Panc1 (cell line): ENCODE data around the gene CDH23. TPM values are rescaled to one million over a fixed set of nuclear protein-coding genes. Genes with fewer than 3 reads are reported as not detected.

Source experiments
- ATAC-seq: fragments of 200-7000 bp; cut with Tn5 transposase; 2 replicates; pipeline ENCODE4 v1.9.1; 2020; ENCODE audit warnings: mild to moderate bottlenecking, moderate library complexity
- BruUV-seq: library from RNA; stranded (reverse); fragments of 400-500 nt; replicated peaks from 2 replicates; lab custom pipeline; 2021; lab: Mats Ljungman, UMichigan
- CTCF ChIA-PET: fragments of 300-600 bp; sonication (Branson Sonifier 250); formaldehyde crosslinking; loops from one replicate; lab custom pipeline; 2022; ENCODE audit warnings: antibody characterized with exemption; lab: Charles Lee
- POLR2A ChIA-PET: fragments of 300-600 bp; sonication (Branson Sonifier 250); formaldehyde crosslinking; loops from one replicate; lab custom pipeline; 2022; ENCODE audit warnings: antibody characterized with exemption; lab: Charles Lee
- DNase-seq: peaks from one replicate; pipeline ENCODE4 v3.0.0-alpha.2; 2010; ENCODE audit warnings: low read depth, low spot score
- H3K27ac ChIP-seq: 2 replicates; pipeline ENCODE4 v1.5.1; 2011; ENCODE audit warnings: mild to moderate bottlenecking, low read length, inconsistent platforms
- H3K27me3 ChIP-seq: fragments of 200-500 bp; sonication (Bioruptor generic); 2 replicates; pipeline ENCODE4 v1.6.0; 2014; ENCODE audit warnings: low read length, inconsistent platforms; ENCODE audit not compliant: control insufficient read depth, insufficient read depth
- H3K36me3 ChIP-seq: fragments of 200-500 bp; sonication (Bioruptor generic); 2 replicates; pipeline ENCODE4 v1.5.1; 2014; ENCODE audit warnings: inconsistent platforms, mild to moderate bottlenecking, low read length, moderate library complexity; ENCODE audit not compliant: control insufficient read depth, insufficient read depth
- H3K4me1 ChIP-seq: 2 replicates; pipeline ENCODE4 v1.5.1; 2011; ENCODE audit warnings: inconsistent platforms, mild to moderate bottlenecking, low read length, moderate library complexity; ENCODE audit not compliant: control insufficient read depth, insufficient read depth
- H3K4me3 ChIP-seq, 2 experiments: 2 replicates each; pipeline ENCODE4 v1.5.1; 2011 to 2012; ENCODE audit warnings: low read depth in 2 of 2, low read length in 2 of 2, mild to moderate bottlenecking in 2 of 2, inconsistent platforms in 1 of 2, moderate library complexity in 1 of 2
- H3K9me3 ChIP-seq: fragments of 200-500 bp; sonication (Bioruptor generic); 2 replicates; pipeline ENCODE4 v1.5.1; 2014; ENCODE audit warnings: low read depth, mild to moderate bottlenecking, inconsistent platforms, low read length, moderate library complexity; ENCODE audit not compliant: control insufficient read depth, insufficient read depth
- POLR2AphosphoS5 ChIP-seq: IDR thresholded peaks from 2 replicates; pipeline ENCODE4 v1.6.1; 2012; ENCODE audit warnings: mild to moderate bottlenecking, low read depth, low read length, moderate library complexity
- SIN3A ChIP-seq: IDR thresholded peaks from 2 replicates; pipeline ENCODE4 v1.6.1; 2012; ENCODE audit warnings: low read depth, mild to moderate bottlenecking, low read length, moderate library complexity, borderline replicate concordance; ENCODE audit not compliant: insufficient read depth
- TCF7L2 ChIP-seq: IDR thresholded peaks from 2 replicates; pipeline ENCODE4 v1.6.1; 2011; ENCODE audit warnings: mild to moderate bottlenecking, low read depth, low read length, inconsistent platforms
- in situ Hi-C: cut with HindIII; loops from 2 replicates; pipeline ENCODE4 v1.10.0; 2016; ENCODE audit warnings: low sequenced_read_pairs, low pct_unique_long_range_greater_than_20kb
- intact Hi-C: fragments of 100-400 bp; cut with micrococcal nuclease; formaldehyde crosslinking; loops from one replicate; pipeline ENCODE4 v1.10.0; 2022; ENCODE audit not compliant: unreplicated experiment
- total RNA-seq: library from RNA; stranded (reverse); gene quantifications from one replicate; pipeline ENCODE4 v1.2.1, GENCODE V29; 2021; ENCODE audit not compliant: unreplicated experiment
- TF ChIP-seq, protein P1 (sequence below): fragments of 450-650 bp; IDR thresholded peaks from 2 replicates; pipeline ENCODE4 v1.5.1; 2017; ENCODE audit warnings: mild to moderate bottlenecking
- TF ChIP-seq, protein P2 (sequence below), 2 experiments: IDR thresholded peaks; 2 replicates each; pipeline ENCODE4 v1.6.1; 2011 to 2012; ENCODE audit warnings: low read depth in 2 of 2, control low read depth in 1 of 2, low read length in 1 of 2, mild to moderate bottlenecking in 1 of 2, moderate library complexity in 1 of 2; ENCODE audit not compliant: insufficient read depth in 1 of 2

Gene CDH23
- total RNA-seq, 1 experiment from 2014 or later = 2.7 TPM

DNA sequence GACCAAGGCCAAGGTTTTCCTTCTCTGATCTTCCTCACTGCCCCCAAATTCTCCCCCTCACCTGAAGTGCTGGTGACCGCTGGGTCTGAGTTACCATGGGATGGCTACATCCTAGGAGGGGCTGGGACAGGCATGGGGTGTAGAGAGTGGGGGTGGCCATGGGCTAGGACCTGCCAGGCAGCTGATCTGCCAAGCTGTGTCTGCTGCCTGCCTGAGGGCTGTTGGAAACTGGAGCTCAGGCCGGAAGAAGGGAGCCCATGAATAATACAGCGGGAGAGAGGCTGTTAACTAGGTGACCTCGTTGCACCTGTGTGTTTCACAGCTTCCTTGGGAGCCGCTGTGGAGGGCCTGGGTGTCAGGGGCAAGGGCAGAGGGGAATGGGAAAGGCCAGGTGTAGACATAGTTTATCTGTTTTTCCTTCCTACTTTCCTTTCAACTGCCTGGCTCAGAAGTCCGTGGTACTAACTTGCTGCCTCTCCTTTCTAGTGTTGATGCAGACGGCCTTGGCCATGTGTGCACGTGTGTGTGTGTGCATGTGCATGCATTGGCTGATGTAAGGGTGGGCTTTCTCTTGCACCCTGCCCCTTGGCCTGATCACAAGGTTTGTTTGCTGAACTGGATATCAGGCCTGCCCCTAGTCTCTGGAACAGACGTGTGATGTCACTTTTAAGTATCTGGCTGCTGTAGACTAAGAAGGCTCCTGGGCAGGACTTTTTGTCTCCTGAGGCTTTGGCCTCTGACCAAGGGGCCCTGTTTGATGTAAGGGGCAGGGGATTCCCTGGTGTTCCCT lies 11.9 kb downstream of the CDH23 start:
- CTCF ChIA-PET = no interaction called here
- DNase-seq (no peak), ATAC-seq (no peak)
- Histone ChIP-seq H3K27me3 (no peaks in the 10 kb centered on the region; the same call in 1 of the 2 replicates), H3K4me3 (no peak overlapping the region), H3K36me3 (no peaks in the 10 kb centered on the region), H3K4me1 (no peaks in the 10 kb centered on the region), H3K27ac (no peak overlapping the region), H3K9me3 (peaks cover 14% of the 10 kb centered on the region; the same call in 1 of the 2 replicates)
- TF ChIP-seq, protein P1, sequence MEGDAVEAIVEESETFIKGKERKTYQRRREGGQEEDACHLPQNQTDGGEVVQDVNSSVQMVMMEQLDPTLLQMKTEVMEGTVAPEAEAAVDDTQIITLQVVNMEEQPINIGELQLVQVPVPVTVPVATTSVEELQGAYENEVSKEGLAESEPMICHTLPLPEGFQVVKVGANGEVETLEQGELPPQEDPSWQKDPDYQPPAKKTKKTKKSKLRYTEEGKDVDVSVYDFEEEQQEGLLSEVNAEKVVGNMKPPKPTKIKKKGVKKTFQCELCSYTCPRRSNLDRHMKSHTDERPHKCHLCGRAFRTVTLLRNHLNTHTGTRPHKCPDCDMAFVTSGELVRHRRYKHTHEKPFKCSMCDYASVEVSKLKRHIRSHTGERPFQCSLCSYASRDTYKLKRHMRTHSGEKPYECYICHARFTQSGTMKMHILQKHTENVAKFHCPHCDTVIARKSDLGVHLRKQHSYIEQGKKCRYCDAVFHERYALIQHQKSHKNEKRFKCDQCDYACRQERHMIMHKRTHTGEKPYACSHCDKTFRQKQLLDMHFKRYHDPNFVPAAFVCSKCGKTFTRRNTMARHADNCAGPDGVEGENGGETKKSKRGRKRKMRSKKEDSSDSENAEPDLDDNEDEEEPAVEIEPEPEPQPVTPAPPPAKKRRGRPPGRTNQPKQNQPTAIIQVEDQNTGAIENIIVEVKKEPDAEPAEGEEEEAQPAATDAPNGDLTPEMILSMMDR = no peak
- TF ChIP-seq TCF7L2 (no peak), SIN3A (no peak), POLR2AphosphoS5 (no peak)
- TF ChIP-seq, protein P2, sequence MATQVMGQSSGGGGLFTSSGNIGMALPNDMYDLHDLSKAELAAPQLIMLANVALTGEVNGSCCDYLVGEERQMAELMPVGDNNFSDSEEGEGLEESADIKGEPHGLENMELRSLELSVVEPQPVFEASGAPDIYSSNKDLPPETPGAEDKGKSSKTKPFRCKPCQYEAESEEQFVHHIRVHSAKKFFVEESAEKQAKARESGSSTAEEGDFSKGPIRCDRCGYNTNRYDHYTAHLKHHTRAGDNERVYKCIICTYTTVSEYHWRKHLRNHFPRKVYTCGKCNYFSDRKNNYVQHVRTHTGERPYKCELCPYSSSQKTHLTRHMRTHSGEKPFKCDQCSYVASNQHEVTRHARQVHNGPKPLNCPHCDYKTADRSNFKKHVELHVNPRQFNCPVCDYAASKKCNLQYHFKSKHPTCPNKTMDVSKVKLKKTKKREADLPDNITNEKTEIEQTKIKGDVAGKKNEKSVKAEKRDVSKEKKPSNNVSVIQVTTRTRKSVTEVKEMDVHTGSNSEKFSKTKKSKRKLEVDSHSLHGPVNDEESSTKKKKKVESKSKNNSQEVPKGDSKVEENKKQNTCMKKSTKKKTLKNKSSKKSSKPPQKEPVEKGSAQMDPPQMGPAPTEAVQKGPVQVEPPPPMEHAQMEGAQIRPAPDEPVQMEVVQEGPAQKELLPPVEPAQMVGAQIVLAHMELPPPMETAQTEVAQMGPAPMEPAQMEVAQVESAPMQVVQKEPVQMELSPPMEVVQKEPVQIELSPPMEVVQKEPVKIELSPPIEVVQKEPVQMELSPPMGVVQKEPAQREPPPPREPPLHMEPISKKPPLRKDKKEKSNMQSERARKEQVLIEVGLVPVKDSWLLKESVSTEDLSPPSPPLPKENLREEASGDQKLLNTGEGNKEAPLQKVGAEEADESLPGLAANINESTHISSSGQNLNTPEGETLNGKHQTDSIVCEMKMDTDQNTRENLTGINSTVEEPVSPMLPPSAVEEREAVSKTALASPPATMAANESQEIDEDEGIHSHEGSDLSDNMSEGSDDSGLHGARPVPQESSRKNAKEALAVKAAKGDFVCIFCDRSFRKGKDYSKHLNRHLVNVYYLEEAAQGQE (IDR thresholded peaks at IDR 0.05; ENCODE audit: insufficient read depth in 1 of 2, low read depth in 2 of 2, low read length in 1 of 2) = no peak
- in situ Hi-C loops = no loop called here
- BruUV-seq = no TSS peak
- POLR2A ChIA-PET = no interaction called here
- intact Hi-C loops = no loop called here

DNA sequence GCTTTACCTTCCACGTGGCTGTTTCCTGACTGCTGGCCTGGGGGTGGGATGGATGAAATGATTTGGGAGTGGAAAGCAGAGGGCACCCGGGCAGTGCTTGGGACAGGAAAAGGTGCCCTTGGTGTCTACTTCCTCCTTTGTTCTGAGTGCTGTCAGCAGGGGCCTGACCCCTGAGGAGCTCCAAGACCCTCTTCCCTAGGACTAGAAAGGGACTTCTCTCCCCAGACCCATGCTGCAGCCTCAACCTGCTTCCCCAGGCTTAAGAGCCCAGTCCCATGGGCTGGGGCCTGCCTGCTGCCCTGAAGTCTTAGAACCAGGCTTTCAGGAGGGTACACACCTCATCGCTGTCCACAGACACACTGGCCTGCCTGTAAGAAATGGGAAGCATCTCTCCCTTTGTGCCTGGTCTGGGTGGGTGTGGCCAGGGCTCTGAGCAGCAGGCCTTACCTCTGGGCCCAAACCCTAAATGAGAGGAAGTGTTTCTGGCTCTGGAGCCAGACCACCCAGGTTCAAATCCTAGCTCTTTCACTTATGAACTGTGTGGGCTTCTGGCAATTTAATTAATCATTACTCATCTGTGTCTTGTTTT lies 12.9 kb downstream of the CDH23 start:
- no peak overlapping the region for H3K27ac ChIP-seq
- peaks cover 14% of the 10 kb centered on the region; the same call in 1 of the 2 replicates for H3K9me3 ChIP-seq
- no peak for ATAC-seq
- no peaks in the 10 kb centered on the region for H3K4me1 ChIP-seq
- ChIA-PET POLR2A (no interaction called here), CTCF (no interaction called here)
- BruUV-seq = no TSS peak
- intact Hi-C loops (no loop called here), in situ Hi-C loops (no loop called here)
- H3K27me3 ChIP-seq = peaks cover 1% of the 10 kb centered on the region; the same call in 1 of the 2 replicates
- H3K36me3 ChIP-seq = no peaks in the 10 kb centered on the region
- TF ChIP-seq POLR2AphosphoS5 (no peak), SIN3A (no peak), TCF7L2 (no peak)
- TF ChIP-seq, protein P2 (IDR thresholded peaks at IDR 0.05; ENCODE audit: insufficient read depth in 1 of 2, low read depth in 2 of 2, low read length in 1 of 2) = no peak
- TF ChIP-seq, protein P1 = no peak
- H3K4me3 ChIP-seq = no peak overlapping the region
- no peak for DNase-seq
